Measurements from ENCODE around the gene TCP1.
"Not testable (repeated sequence)": the region's sequence is repeated elsewhere in the genome, so short reads cannot be mapped to it uniquely, and the experiment has no call there.

The TCP1 gene

GRCh38 chr6:159732550-159732949 is 56.9 kb downstream of the TCP1 start:
- not testable (repeated sequence) for DNase-seq

- no peak for DNase-seq
Observed at GRCh38 chr6:159730332-159730676, 59.1 kb downstream of the TCP1 start.

- no peak for DNase-seq
Observed at GRCh38 chr6:159729598-159730331, 59.6 kb downstream of the TCP1 start.

DNA sequence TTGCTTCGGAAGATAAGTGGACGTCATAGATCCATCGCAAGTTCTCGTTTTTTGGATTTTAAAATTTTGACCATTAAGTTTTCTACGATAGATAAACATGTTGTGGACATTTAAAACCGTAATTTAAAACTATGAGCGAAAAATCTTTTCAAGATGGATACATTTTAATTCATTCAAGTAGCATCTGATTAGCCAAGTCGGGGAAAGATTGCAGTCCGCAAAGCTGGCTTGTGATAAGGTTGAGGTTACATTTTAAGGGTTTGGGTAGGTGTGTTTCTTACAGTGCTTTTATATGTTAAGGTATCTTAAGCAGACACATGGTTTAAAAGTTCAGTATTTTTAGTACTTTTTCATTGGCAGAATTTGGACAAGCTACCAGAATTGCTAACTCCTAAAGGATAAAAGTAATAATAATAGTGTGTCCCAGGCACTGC is 60.9 kb downstream of the TCP1 start:
- DNase-seq = no peak
